Measurements from ENCODE around the gene ADGRF5.

Gene ADGRF5

DNA sequence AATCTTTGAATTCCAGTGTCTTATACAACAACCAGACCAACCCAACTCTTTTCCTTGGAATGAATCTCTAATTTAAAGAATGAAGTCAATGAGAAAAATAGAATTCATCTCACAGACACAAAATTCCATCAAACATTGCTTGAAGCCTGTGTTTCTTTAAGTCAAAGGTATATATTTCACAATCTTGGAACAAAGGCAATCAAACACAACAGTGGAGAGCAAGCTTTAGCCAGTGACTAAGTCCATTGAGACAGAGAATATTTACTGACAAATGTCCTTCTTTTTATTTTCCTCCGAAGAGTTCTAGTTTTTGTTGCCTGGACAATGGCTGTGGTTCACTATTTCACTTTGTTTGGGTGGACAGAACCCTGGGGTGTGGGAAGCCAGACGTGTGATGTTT, 92.8 kb downstream of the ADGRF5 start:
- TF ChIP-seq, protein P1, sequence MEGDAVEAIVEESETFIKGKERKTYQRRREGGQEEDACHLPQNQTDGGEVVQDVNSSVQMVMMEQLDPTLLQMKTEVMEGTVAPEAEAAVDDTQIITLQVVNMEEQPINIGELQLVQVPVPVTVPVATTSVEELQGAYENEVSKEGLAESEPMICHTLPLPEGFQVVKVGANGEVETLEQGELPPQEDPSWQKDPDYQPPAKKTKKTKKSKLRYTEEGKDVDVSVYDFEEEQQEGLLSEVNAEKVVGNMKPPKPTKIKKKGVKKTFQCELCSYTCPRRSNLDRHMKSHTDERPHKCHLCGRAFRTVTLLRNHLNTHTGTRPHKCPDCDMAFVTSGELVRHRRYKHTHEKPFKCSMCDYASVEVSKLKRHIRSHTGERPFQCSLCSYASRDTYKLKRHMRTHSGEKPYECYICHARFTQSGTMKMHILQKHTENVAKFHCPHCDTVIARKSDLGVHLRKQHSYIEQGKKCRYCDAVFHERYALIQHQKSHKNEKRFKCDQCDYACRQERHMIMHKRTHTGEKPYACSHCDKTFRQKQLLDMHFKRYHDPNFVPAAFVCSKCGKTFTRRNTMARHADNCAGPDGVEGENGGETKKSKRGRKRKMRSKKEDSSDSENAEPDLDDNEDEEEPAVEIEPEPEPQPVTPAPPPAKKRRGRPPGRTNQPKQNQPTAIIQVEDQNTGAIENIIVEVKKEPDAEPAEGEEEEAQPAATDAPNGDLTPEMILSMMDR (IDR thresholded peaks at IDR 0.05; ENCODE audit: control insufficient read depth, insufficient read depth, low read depth, low read length, missing control alignments) = no peak
- H3K4me3 ChIP-seq (ENCODE audit: control insufficient read depth, low read depth, low read length) = no peak overlapping the region
- DNase-seq (ENCODE audit: low read depth) = no peak

DNA sequence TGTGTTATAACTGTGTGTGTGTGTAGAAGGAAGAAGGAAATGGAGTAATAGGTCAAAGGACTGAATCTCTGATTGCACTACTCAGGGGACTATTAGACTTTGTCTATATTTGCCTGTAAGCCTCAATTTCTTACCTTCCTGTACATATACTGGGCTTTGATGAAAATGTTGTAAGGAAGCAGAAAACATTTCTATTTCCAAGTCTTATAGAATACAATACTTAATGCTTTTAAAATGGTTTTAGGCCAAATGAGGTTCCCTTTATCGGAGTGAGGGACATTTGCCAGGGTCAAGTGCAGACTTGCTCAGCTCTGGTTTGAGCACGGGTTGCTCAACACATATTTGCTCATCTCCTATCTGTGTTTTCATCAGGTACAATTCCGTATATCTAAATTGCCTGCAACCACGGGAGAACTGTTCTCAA, 100.3 kb downstream of the ADGRF5 start:
- TF ChIP-seq, protein P1 (IDR thresholded peaks at IDR 0.05; ENCODE audit: control insufficient read depth, insufficient read depth, low read depth, low read length, missing control alignments) = no peak
- no peak for DNase-seq (ENCODE audit: low read depth)
- no peak overlapping the region for H3K4me3 ChIP-seq (ENCODE audit: control insufficient read depth, low read depth, low read length)

DNA sequence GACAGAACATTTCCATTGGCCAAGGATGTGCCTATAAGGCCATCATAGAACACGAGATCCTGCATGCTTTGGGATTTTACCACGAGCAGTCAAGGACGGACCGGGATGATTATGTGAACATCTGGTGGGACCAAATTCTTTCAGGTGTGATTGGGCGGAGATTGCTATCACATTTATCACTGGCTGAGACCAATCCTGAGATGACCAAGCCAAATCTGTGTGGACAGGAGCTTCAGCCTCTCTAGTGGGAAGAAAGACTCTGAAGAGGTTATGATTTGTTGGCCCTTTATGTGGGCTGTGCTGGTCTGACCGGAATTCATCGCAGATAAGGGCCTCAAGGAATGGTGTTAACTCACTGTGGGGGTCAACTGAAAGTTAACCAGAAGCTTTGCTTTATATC, 102.2 kb downstream of the ADGRF5 start:
- TF ChIP-seq, protein P1 (IDR thresholded peaks at IDR 0.05; ENCODE audit: control insufficient read depth, insufficient read depth, low read depth, low read length, missing control alignments) = no peak
- DNase-seq (ENCODE audit: low read depth) = no peak

DNA sequence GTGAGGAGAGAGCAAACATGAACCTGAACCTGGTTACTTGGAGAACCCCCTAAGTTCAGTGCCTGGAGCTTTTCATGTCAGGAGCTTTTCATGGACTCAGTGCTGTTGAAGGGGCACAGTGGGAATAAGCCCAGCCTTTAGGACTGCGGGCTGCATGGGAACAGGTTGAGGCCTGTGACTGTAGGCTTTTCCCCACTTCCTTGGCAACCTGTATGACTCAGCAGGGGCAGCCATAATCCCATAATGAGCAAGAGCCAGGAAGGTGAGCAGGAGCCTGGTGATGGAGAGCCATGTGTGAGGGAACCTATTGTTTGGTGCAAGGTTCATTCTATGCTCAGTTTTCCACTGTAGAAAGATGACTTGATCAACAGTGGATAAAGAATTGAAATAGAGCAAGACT, 105.1 kb downstream of the ADGRF5 start:
- no peak for DNase-seq (ENCODE audit: low read depth)
- H3K4me3 ChIP-seq (ENCODE audit: control insufficient read depth, low read depth, low read length) = no peak overlapping the region

More for the DNA sequence above, 102.2 kb downstream of the ADGRF5 start:
- H3K4me3 ChIP-seq (ENCODE audit: control insufficient read depth, low read depth, low read length) = no peak overlapping the region

DNA sequence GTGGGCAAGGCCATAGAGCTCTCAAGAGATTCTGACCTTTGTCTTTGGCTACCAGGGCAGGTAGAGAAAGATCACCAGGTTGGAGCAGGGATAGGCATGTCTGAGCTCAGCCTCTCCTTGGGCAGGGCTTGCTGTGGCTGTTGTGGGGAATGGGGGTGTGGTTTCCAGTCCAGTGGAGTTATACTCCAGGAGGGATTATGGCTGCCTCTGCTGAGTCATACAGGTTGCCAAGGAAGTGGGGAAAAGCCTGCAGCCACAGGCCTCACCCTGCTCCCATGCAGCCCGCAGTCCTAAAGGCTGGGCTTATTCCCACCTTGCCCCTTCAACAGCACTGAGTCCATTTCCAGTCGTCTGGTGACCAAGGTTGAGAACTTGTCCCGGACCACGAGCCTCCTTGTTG, 106.6 kb downstream of the ADGRF5 start:
- TF ChIP-seq, protein P1 (IDR thresholded peaks at IDR 0.05; ENCODE audit: control insufficient read depth, insufficient read depth, low read depth, low read length, missing control alignments) = no peak
- H3K4me3 ChIP-seq (ENCODE audit: control insufficient read depth, low read depth, low read length) = no peak overlapping the region
- no peak for DNase-seq (ENCODE audit: low read depth)

More for the DNA sequence above, 105.1 kb downstream of the ADGRF5 start:
- TF ChIP-seq, protein P1 (IDR thresholded peaks at IDR 0.05; ENCODE audit: control insufficient read depth, insufficient read depth, low read depth, low read length, missing control alignments) = no peak

DNA sequence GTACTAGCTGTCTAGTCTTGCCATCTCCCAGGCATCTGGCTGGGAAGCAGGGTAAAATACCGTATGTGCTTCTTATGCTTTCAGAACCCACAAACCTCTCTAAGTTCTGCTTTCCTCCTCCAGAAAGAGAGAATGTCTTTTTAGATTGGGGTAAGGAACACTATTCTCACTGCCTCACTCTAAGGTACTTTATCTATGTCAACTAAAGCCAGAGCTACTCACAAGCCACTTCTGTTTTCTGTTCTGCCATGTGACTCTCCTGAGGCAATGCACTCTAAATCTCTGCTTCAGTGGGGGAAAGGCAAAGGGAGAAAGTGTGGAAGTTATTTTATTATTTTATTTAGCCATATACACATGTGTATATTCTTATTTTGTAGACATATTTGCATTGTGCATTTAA, 112.9 kb downstream of the ADGRF5 start:
- H3K4me3 ChIP-seq (ENCODE audit: control insufficient read depth, low read depth, low read length) = no peak overlapping the region
- DNase-seq (ENCODE audit: low read depth) = no peak
- TF ChIP-seq, protein P1 (IDR thresholded peaks at IDR 0.05; ENCODE audit: control insufficient read depth, insufficient read depth, low read depth, low read length, missing control alignments) = no peak

Data from AG09309 (cell line).